B cell (primary cell): ENCODE measurements around the gene EFL1. TPM values are rescaled to one million over a fixed set of nuclear protein-coding genes. Genes with fewer than 3 reads are reported as not detected.

Experiments
- ATAC-seq: fragments of 200-7000 bp; cut with Tn5 transposase; one replicate; pipeline ENCODE4 v1.10.0; 2021; ENCODE audit warnings: low read depth, mild to moderate bottlenecking, moderate number of reproducible peaks, moderate library complexity
- CTCF ChIA-PET: fragments of 350-600 bp; sonication (Branson Sonifier 250); formaldehyde crosslinking; loops from one replicate; lab custom pipeline; 2021; ENCODE audit warnings: antibody characterized with exemption, inconsistent platforms; lab: Charles Lee
- POLR2A ChIA-PET: fragments of 350-600 bp; sonication (Branson Sonifier 250); formaldehyde crosslinking; loops from one replicate; lab custom pipeline; 2021; ENCODE audit warnings: antibody characterized with exemption; lab: Charles Lee
- DNase-seq: peaks from one replicate; pipeline ENCODE4 v3.0.0; 2013
- H2AFZ ChIP-seq: 2 replicates; pipeline ENCODE4 v1.6.1; 2012; ENCODE audit warnings: mild to moderate bottlenecking, low read depth, low read length; ENCODE audit not compliant: insufficient read depth, poor library complexity, severe bottlenecking
- H3K27ac ChIP-seq, 2 donors: 1 replicate in 1 of 2; 2 replicates in 1 of 2; pipeline ENCODE4 v1.5.1; 2012 to 2013; ENCODE audit warnings: low read length in 2 of 2, mild to moderate bottlenecking in 2 of 2, moderate library complexity in 1 of 2
- H3K27me3 ChIP-seq, 4 experiments: fragments of 200-600 bp in 1 of 4; sonication (generic) in 1 of 4; replicated peaks in 1 of 4; 1 replicate in 2 of 4; 2 replicates in 2 of 4; pipeline versions ENCODE4 v1.6.1 to v1.7.0; 2013 to 2016; ENCODE audit warnings: low read length in 3 of 4, mild to moderate bottlenecking in 2 of 4, mixed read lengths in 1 of 4, moderate library complexity in 1 of 4; ENCODE audit not compliant: insufficient read depth in 4 of 4, control insufficient read depth in 3 of 4; ENCODE audit errors: control extremely low read depth in 1 of 4
- H3K36me3 ChIP-seq, 2 experiments: replicated peaks in 1 of 2; 1 replicate in 1 of 2; 2 replicates in 1 of 2; pipeline versions ENCODE4 v1.6.1 to v1.7.1; 2013; ENCODE audit warnings: low read length in 1 of 2; ENCODE audit not compliant: insufficient read depth in 2 of 2, control insufficient read depth in 1 of 2; ENCODE audit errors: control extremely low read depth in 1 of 2, extremely low read depth in 1 of 2
- H3K4me1 ChIP-seq, 2 donors: fragments of 200-600 bp in 1 of 2; sonication (generic) in 1 of 2; 1 replicate in 1 of 2; 2 replicates in 1 of 2; pipeline versions ENCODE4 v1.5.1 to v1.6.1; 2013 to 2017; ENCODE audit warnings: low read length in 2 of 2; ENCODE audit not compliant: control insufficient read depth in 2 of 2, insufficient read depth in 2 of 2
- H3K4me2 ChIP-seq: replicated peaks from 2 replicates; pipeline ENCODE3; 2012; ENCODE audit warnings: mild to moderate bottlenecking, low read depth, low read length; ENCODE audit not compliant: poor library complexity, severe bottlenecking
- H3K4me3 ChIP-seq, 5 experiments: fragments of 200-600 bp in 1 of 5; sonication (generic) in 1 of 5; 1 replicate in 3 of 5; 2 replicates in 2 of 5; pipeline versions ENCODE4 v1.5.1 to v1.7.0; 2011 to 2016; ENCODE audit warnings: low read length in 4 of 5, mild to moderate bottlenecking in 4 of 5, low read depth in 2 of 5, control low read depth in 1 of 5, moderate library complexity in 1 of 5; ENCODE audit not compliant: insufficient read depth in 1 of 5; ENCODE audit errors: control extremely low read depth in 1 of 5, extremely low read depth in 1 of 5
- H3K79me2 ChIP-seq: fragments of 200-600 bp; sonication (generic); one replicate; pipeline ENCODE4 v1.6.0; 2016; ENCODE audit warnings: low read length; ENCODE audit not compliant: control insufficient read depth, insufficient read depth
- H3K9ac ChIP-seq: fragments of 200-600 bp; sonication (generic); 2 replicates; pipeline ENCODE4 v1.6.1; 2017; ENCODE audit warnings: mild to moderate bottlenecking, low read length, moderate library complexity
- H3K9me3 ChIP-seq, 3 donors: one replicate each; pipeline versions ENCODE4 v1.6.1 to v1.7.1; 2013; ENCODE audit warnings: low read length in 2 of 3; ENCODE audit not compliant: control insufficient read depth in 2 of 3, insufficient read depth in 1 of 3; ENCODE audit errors: control extremely low read depth in 1 of 3
- H4K20me1 ChIP-seq: 2 replicates; pipeline ENCODE4 v1.6.0; 2012; ENCODE audit warnings: mild to moderate bottlenecking, low read length; ENCODE audit not compliant: insufficient read depth, control insufficient read depth, poor library complexity, severe bottlenecking
- H3K27ac Mint-ChIP-seq: one replicate; pipeline ENCODE4 v1.8.0; 2021; ENCODE audit warnings: mixed read lengths
- H3K27me3 Mint-ChIP-seq: one replicate; pipeline ENCODE4 v1.8.0; 2021; ENCODE audit warnings: mixed read lengths
- H3K4me1 Mint-ChIP-seq: one replicate; pipeline ENCODE4 v1.8.0; 2021; ENCODE audit warnings: mixed read lengths
- H3K4me3 Mint-ChIP-seq: one replicate; pipeline ENCODE4 v1.8.0; 2021; ENCODE audit warnings: mixed read lengths
- H3K9me3 Mint-ChIP-seq: one replicate; pipeline ENCODE4 v1.8.0; 2022; ENCODE audit warnings: mixed read lengths; ENCODE audit not compliant: insufficient read depth
- EZH2 ChIP-seq: IDR thresholded peaks from 2 replicates; pipeline ENCODE4 v1.6.1; 2012; ENCODE audit warnings: borderline replicate concordance, low read depth, mild to moderate bottlenecking, moderate library complexity, low read length; ENCODE audit not compliant: insufficient read depth, poor library complexity, severe bottlenecking
- WGBS: methylation state at CpG from one replicate; pipeline ENCODE4 v1.1.5; 2013; ENCODE audit warnings: missing lambda C conversion rate; ENCODE audit not compliant: insufficient coverage; 5-methylcytosine and 5-hydroxymethylcytosine counted together
- intact Hi-C: fragments of 100-400 bp; cut with micrococcal nuclease; formaldehyde crosslinking; loops from one replicate; pipeline ENCODE4 v1.10.0; 2022
- polyA plus RNA-seq: library from polyadenylated mRNA; depleted of rRNA; stranded (reverse); fragments of >200 nt; gene quantifications from 2 replicates; pipeline ENCODE4 v1.2.3, GENCODE V29; 2012
- total RNA-seq, 2 donors: library from RNA; stranded (reverse); fragments of 120-200 nt in 1 of 2; gene quantifications; 1 replicate in 1 of 2; 2 replicates in 1 of 2; pipeline versions ENCODE4 v1.2.3 to v1.2.4, GENCODE V29; 2013 to 2022
- TF ChIP-seq, protein P1 (sequence below): fragments of 200-600 bp; IDR thresholded peaks from one replicate; pipeline ENCODE4 v1.8.0; 2022; ENCODE audit warnings: antibody characterized with exemption, mild to moderate bottlenecking

Gene EFL1
- total and polyA plus RNA-seq, 2 donors (not counting 1 experiment from before 2014, with no cell fraction given): 8.2 to 25.8 TPM

DNA sequence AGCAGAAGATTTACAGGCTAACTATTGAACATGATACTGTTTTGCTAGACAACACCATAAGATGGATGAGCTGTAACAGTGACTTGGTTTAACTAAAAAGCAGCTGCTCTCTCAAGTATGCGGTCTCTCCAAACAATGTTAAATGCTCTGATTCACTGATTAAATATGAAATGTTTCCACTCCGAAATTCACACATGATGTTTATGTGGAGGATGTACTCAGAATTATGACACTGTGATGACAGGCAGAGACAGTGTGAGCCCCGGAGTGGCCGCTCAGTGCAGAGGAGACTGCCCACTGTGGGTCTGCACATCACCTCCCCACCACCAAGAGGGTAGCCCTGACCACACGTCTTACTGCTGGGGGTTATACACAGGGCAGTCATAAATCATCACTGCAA lies 132.8 kb downstream of the EFL1 start:
- Mint-ChIP-seq H3K4me3 (no peak overlapping the region), H3K27me3 (no peaks in the 10 kb centered on the region), H3K9me3 (no peaks in the 10 kb centered on the region), H3K4me1 (no peaks in the 10 kb centered on the region), H3K27ac (no peak overlapping the region)
- DNase-seq: no peak
- H3K9ac ChIP-seq: no peak overlapping the region
- TF ChIP-seq EZH2: no peak
- TF ChIP-seq, protein P1, sequence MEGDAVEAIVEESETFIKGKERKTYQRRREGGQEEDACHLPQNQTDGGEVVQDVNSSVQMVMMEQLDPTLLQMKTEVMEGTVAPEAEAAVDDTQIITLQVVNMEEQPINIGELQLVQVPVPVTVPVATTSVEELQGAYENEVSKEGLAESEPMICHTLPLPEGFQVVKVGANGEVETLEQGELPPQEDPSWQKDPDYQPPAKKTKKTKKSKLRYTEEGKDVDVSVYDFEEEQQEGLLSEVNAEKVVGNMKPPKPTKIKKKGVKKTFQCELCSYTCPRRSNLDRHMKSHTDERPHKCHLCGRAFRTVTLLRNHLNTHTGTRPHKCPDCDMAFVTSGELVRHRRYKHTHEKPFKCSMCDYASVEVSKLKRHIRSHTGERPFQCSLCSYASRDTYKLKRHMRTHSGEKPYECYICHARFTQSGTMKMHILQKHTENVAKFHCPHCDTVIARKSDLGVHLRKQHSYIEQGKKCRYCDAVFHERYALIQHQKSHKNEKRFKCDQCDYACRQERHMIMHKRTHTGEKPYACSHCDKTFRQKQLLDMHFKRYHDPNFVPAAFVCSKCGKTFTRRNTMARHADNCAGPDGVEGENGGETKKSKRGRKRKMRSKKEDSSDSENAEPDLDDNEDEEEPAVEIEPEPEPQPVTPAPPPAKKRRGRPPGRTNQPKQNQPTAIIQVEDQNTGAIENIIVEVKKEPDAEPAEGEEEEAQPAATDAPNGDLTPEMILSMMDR: no peak
- H3K4me2 ChIP-seq: no peak overlapping the region
- intact Hi-C loops: no loop called here
- no peaks in the 10 kb centered on the region for H3K27me3 ChIP-seq
- H3K4me3 ChIP-seq: no peak overlapping the region
- no peak overlapping the region for H3K27ac ChIP-seq
- no CpG with 5 or more reads among the region's 5 CpGs for WGBS
- H3K36me3 ChIP-seq: peaks cover 0 to 45% of the 10 kb centered on the region in 2 experiments
- no peaks in the 10 kb centered on the region for H3K79me2 ChIP-seq
- CTCF ChIA-PET: no interaction called here
- no peak overlapping the region for H2AFZ ChIP-seq
- POLR2A ChIA-PET: no interaction called here
- no peaks in the 10 kb centered on the region for H4K20me1 ChIP-seq
- H3K4me1 ChIP-seq: no peaks in the 10 kb centered on the region
- ATAC-seq: no peak
- H3K9me3 ChIP-seq: no peaks in the 10 kb centered on the region

DNA sequence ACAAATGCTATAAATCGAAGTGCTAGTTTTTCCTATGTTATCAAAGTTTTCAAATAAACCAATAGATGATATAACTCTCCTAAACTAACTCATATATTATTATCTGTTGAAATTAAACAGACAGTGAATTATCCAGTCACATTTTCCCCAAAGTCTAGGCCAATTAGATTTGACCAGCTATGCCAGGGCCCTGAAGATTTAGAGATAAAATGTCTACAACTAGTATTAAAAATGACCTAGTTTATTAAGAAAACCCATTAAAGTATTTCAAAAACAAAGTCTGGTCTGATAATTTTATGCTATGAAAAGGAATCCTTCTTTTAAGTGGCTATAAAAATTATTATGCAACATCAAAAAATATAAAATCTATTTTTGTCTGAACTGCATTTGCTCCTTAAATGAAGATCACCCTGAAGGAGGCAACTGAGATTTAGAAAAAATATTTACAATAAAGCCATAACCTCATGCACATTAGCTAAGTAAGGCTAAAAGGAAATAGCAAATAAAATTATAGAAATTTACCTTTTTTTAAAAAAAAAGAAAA lies 133.3 kb downstream of the EFL1 start:
- no peaks in the 10 kb centered on the region for H3K9me3 ChIP-seq
- H3K4me1 Mint-ChIP-seq: no peaks in the 10 kb centered on the region
- TF ChIP-seq, protein P1: no peak
- TF ChIP-seq EZH2: no peak
- no peaks in the 10 kb centered on the region for H3K79me2 ChIP-seq
- H3K4me2 ChIP-seq: no peak overlapping the region
- DNase-seq (no peak), ATAC-seq (no peak)
- POLR2A ChIA-PET: no interaction called here
- no peaks in the 10 kb centered on the region for H3K4me1 ChIP-seq
- H3K4me3 ChIP-seq: no peak overlapping the region
- H3K9me3 Mint-ChIP-seq: no peaks in the 10 kb centered on the region
- H2AFZ ChIP-seq: no peak overlapping the region
- no peak overlapping the region for H3K27ac ChIP-seq
- H4K20me1 ChIP-seq: no peaks in the 10 kb centered on the region
- H3K36me3 ChIP-seq: peaks cover 0 to 46% of the 10 kb centered on the region in 2 experiments
- no peak overlapping the region for H3K27ac Mint-ChIP-seq
- no peak overlapping the region for H3K4me3 Mint-ChIP-seq
- intact Hi-C loops: no loop called here
- no peaks in the 10 kb centered on the region for H3K27me3 ChIP-seq
- CTCF ChIA-PET: no interaction called here
- no peak overlapping the region for H3K9ac ChIP-seq
- WGBS: no CpG with 5 or more reads among the region's 1 CpG
- H3K27me3 Mint-ChIP-seq: no peaks in the 10 kb centered on the region
